SK-N-DZ (cell line): ENCODE results near the gene TBC1D21.

ENCODE experiments used
- DNase-seq: peaks from one replicate; pipeline ENCODE4 v3.0.0-alpha.2; 2015; ENCODE audit warnings: low spot score

The TBC1D21 gene

DNA sequence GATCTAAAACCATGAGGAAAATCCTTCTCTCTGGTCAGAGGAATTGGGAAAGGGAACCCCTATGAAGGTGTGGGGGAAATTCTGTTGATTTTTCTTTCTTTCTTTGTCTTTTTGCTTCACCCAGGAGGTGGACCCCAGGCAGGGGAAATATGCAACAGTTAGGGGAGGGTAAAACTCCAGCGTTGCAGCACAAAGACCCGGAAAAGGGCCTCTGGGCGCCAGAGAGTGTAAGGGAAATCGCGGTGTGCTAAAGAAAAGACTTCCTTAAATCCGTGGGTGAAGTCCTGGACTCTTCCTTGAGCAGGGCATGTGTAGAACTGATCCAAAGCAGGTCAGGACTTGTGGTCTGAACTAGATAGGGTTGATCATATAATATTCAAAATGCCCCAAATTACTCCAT is 11.1 kb upstream of the TBC1D21 start:
- no peak for DNase-seq

DNA sequence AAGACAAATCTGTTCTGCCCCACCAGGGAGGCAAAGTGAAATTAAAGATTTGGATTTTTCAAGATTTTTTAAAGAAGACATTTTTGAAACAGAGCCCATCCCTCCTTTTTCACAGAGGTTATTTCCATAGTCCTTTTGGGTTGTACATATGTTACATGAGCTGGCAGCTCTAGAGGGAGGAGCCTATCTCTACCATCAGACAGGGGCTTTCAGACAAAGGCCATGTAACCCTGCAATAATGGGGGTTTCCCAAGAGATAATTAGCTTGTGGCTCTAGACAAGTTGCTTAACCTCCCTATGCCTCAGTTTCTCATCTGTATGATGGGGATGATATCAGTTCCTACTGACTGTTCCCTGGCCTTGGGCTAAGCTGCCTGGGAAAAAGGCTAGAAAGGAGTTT is 8.0 kb upstream of the TBC1D21 start:
- DNase-seq = no peak

DNA sequence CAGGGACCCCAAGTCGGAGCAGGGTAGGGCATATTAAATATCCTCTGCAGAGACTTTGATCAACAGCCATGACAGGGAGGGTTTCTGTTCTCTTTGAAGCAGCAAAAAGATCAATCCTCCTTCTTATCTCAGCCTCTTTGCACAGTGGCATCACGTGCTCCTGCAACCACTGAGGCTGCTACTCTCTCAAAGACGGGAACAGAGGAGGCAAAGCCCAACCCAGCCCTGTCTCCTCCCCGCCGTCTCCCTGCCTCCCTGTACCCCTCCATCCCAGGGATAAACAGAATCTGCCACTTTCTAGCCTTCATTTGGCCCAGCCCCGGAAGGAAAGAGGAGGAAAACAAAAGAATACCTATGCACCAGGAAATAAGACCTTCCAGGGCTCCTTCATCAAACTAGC is 7.5 kb upstream of the TBC1D21 start:
- no peak for DNase-seq

DNA sequence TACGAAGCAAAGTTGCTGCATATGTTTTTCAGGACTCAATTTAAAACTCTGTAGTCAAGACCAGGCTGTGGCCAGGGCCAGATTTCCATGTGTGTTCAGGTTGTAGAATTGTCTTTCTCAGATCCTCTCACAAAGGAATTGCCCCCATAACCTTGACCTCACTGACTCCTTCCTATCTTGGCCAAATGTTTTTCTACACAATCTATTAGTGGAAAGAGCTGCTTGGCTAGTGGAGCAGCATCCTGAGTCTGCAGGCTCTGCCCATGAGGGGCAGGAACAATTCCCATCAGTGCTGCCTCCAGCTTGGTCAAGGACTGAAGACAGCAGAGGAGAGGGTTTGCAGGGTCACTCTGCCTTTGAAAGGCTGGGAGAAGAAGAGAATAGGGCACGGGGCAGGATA is 6.9 kb upstream of the TBC1D21 start:
- no peak for DNase-seq

DNA sequence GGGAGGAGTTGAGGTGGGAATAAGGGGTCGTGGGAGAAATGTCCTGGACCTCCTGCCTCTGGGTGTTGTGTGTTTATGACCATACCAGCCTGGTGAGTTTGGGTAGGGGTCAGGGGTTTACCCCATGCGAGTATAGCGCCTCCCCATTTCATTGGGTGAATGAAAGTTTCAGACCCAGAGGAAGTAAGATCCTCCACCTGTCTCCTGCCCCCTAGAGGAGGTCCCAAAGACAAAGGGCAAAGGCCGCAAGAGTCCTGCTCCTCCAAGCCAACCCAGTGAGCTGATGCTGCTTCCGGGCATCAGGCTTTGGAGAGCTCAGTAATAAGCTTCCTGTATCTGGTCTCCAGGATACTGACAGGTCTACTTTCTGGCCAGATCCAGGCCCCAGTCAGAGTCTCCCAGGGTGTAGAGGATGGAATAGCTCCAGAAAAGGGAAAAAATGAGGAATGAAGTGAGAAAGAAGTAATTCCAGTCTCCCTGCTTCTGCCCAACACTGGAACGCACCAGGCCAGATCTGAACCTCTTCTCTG is 6.4 kb upstream of the TBC1D21 start:
- no peak for DNase-seq

DNA sequence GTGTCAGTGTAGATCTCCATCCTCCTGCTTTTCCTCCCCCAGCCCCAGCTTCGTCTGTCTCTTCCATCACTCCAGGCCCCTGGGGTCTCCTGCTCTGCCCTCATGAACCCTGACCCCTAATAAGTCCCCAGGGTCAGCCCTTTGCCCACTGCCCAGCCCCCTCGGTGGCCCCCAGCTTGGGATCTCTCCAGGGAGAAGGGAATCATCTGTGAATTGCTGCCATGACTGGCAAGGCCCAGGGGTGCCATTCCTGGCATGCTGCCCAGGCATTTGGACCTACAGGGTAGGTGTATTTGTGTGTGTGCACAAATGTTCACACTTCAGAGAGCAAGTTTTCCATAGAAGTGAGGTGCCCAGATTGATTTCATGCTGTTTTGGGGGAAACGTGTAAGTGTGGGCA is 5.9 kb upstream of the TBC1D21 start:
- no peak for DNase-seq

DNA sequence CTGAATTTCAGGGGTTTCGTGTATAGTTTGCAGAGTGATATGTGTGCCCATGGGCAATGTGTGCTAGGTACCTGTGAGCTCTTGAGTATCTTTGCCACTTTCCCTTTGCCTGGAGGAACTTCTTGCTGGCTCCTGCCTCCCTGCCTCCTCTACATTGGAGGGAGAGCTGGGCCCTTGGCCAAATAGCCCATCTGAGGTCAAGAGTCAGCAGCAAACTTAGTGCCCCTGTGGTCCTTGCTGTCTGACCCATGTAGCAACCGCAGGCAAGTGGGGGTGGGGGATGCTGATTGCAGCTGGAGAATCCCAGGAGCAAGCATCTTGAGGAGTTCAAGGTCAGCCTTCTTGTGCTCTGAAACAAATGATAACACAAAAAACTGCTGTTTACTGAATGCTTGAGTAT is 5.4 kb upstream of the TBC1D21 start:
- no peak for DNase-seq

DNA sequence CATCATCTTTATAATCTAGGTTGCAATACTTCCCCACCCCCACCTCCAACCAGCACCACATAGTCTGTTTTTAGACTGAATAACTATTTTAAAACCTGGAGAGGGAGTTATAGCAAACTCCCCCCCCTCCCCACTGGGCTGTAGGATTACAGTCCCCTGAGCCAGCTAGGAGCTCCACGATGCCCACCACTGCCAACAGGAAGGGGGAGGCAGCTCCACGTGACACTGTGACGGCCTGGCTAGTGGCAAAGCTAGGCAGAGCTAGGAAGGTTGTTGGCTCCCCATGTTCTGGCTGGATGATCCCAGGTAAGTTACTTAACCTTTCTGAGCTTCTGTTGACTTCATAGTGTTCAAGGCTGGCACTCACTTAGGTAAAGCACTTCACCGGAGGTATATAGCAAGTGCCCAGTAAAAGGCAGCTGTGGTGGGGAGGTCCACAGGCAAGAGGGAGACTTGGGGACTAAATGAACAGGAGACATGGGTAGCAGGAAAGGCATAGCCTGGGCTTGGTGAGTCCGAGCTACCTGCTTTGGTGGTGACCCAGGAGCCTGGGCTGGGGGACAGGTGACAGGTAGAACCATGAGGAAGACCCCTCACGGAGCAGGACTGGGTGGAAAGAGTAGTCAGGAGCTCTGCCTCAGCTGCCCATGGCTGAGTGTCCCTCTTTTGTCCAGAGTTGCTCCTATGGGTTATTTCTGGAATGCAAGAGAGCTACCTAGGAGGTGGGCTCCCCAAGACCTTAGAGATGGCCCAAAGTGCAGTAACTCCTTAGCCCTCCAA is 4.0 kb upstream of the TBC1D21 start:
- no peak for DNase-seq

DNA sequence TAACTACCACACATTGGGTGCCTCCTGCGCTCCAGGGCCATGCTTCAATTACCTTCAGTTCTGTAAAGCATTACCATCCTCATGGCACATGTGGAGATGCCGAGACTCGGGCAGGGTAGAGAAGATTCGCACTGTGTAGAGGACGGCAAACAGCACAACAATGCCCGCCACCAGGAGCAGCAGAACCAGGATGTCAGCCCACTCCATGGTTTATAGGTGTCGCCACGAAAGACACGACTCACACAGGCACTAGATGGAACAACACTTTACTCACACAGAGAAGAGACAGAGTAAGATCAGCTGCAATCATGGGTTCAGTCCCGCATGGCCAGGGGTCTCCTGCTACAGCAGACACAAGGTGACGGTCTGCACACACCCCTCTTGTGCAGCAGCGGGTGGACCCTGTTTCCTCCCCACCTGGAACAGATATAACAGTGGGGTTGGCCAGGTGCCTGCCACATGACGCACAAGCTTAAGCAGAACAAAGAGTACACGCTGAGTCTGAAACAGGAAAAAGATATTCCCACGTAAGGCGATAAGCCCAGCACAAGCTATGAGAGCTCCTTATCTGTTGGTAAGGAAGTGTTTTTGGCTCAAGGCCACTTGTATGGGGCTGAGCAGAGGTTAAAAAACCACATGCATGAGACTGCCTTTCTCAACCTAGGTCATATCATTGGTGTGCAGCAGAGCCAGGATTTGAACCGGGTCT is 2.5 kb upstream of the TBC1D21 start:
- no peak for DNase-seq

DNA sequence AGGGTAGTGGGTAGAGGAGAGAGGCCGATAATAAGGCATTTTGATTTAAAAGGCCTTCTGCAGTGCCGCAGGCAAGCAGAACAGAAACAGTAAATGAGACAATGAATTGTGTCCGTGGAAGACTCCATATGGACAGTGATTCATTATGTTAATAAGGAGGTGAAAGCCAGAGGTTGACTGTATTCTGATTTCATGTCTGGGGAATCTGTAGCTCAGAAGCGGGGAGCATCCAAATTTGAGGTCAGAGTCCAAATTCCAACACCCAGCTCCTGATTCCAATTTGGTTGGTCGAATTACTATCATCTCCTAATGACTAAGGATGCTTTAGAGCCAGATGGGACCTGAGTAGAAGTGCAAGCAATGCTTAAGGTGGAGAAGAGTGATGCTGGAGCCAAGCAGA is 1.0 kb upstream of the TBC1D21 start:
- DNase-seq = no peak

DNA sequence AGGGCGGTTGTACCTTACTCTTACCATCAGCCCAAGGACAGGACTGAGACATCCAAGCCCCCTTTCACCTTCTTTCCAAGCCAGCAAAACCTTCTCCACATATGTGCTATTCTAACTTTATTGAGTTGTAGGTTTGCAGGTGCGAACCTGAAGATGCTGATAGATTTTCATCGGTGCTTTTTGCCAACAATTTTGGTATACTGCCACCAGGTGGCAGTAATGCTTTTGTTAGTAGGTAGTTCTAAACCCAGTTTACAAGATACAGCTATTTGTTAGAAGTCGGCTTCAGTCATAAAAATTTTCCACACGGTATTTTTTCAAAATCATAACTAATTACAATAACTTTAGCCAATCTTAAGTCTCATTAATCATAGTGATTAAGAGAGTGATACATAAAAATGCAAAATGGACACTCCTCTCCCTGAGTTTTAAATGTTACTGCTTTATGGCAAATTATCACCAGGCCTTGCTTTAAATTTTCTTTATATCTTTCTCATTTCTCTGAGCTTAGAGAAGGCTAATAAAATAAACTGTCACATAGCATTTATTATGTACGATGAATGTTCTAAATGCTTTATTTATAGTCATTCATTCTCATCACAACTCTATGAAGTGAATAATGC is 636 bp downstream of the TBC1D21 start:
- peak; percentile 41 for DNase-seq

DNA sequence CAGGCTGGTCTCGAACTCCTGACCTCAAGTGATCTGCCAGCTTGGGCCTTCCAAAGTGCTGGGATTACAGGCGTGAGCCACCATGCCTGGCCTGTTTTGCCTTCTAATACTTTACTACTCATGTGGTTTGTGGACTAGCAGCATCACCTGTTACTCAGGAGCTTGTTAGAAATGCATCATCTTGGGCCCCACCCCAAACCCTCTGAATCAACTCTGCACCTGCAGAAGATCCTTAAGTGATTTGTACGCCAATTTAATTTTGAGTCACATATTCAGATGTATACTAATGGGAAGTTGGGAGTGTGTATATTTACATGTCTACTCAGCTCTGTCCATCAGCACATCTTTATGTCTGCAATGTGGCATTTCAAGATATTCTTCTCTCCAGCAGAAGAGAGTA is 6.1 kb downstream of the TBC1D21 start:
- no peak for DNase-seq

DNA sequence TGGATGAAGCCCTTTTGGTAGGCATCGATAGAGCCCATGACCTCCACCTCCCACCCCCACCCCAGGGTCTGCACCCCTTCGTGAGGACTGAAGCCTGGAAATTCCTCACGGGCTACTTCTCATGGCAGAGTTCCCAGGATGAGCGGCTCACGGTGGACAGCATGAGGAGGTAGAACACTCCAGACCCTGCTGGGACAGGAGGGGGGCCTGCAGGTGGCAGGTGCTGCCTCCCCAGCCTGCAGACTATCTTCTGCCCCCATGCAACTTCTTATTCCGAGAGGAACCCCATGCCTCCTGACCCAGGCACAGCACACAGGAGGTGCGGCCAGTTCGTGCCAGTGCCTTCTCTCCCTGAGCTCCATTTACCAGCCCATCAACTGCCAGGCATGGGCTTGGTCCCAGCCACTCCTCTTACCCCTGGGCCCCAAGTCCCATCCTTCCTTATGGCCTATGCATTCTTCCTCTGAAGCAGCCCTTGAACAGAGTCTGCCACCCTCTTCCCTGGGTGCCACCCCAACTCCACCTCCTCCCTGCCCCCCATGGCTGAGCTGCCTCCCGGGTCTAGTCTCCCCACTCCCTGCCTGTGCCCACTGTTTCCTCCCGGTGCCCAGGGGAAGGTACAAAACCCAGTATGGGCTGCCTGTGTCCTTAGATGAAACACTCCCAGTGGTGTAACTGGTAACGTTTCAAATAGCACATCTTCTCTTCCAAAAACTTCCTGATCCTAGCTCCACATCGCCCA is 8.4 kb downstream of the TBC1D21 start:
- no peak for DNase-seq

DNA sequence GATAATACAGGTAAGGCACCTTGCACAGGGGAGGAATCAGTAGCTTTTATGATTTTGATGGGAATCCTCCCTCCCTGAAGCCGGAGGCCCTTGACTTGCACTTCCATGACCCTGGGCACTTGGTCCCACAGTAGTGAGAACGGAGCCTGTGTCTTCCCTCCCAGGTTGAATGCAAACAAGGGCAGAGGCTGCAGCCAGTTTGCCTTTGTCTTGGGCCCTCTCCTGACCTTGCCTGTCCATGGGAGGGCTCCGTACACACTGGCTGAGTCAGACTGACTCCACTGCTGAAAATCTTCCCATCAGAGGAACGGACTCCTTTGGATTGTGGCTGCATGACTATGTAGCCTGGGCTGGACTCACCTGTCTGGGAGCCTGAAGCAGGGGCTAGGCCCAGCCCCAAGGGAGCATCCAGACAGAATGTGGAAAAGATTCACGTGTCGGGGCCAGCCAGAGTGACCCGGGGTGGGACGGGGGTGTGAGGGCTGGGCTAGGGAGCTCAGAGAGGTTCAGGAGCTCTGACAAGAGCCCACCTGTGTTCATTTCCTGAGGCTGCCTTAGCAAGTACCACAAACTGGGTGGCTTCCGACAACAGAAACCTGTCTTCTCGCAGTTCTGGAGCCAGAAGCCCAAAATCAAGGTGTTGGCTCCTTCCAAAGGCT is 9.5 kb downstream of the TBC1D21 start:
- DNase-seq = no peak

DNA sequence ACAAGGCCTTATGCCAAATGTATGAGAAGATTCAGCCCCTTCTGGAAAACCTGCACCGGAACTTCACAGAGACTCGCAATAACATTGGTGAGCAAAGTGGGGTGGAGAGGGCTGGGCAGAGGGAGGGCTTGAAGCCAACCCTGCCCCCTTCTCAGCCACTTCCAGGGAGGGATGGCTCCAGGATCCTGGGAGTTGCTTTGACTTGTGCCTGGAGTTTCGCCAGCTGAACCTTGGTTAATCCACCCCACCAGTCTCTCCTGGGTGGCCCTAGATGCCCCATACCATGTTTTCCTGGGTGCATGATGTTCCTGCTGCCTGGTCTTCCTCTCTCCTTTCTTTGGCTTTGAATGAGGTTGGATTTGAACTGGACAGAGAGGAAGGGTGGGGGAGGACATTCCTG is 10.8 kb downstream of the TBC1D21 start:
- no peak for DNase-seq

DNA sequence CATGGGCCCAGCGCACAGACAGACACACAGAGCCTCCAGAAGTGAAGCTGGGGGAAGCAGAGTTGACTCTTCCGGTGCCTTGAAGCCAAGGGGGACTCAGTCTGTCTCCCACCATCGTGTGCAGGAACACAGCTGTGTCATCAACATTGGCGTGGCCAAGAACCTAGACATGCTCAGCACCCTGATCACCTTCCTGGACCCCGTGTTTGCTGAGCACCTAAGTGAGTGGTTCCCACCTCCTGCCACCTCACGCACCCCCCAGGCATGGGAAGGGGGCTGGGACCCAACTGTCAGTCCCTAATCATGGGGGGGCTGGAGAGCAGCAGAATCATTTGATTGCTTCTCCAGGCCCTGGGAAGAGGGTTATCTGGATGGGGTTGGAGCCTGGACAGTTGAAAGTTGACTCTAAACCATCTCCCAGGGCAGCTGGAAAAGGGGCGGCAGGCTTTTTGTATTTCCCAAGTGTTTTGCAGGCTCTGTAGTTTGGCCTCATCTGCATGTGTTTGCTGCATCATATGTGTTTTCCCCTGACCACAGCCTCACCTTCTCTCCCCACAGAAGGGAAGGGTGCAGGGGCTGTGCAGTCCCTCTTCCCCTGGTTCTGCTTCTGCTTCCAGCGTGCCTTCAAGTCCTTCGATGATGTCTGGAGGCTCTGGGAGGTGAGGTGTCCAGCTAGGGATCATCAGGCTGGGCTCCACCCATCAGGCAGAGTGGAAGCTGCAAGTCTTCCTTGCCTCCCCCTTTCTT is 12.8 kb downstream of the TBC1D21 start:
- DNase-seq = no peak

DNA sequence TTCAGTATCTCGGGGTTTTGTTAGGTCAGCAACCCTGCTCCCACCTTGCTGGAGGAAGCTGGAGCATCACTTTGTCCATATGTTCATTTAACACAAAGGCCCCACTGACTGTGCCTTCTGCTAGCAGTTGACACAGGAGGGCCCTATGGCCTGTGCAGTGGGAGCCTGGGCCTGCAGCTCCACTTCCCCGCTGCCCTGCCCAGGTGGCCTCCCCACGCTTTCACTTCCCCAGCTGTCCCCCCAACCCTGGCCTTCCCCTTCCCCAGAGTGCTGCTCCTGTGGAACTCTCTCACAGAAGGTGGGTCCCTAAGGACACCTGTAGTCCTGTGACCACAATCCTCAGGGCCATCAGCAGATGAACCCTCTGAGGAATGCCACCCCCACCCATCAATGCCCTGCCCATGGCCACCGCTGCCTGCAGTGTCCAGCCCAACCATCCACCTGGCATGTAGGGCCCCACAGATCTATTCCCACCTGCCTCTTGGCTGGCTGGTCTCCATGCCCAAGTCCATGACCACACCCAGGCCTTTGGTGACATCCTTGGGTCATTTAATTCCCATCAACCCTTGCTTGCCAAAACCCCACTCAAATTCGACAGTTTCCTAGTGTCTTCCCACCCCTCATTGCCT is 13.5 kb downstream of the TBC1D21 start:
- no peak for DNase-seq

DNA sequence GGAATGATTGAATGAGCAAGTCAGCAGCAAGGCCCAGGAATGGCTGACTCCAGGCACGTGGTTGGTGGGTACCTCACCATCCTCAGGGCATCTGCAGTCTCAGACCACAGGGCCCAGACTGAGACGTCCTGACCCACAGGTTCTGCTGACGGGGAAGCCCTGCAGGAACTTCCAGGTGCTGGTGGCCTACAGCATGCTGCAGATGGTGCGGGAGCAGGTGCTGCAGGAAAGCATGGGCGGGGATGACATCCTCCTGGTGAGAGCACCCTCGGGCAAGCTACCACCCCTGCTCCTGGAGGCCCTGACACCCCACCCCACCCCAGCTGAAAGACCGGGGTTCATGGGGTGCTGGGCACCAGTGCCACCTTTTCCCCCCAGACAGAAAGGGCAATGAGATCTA is 14.1 kb downstream of the TBC1D21 start:
- no peak for DNase-seq

DNA sequence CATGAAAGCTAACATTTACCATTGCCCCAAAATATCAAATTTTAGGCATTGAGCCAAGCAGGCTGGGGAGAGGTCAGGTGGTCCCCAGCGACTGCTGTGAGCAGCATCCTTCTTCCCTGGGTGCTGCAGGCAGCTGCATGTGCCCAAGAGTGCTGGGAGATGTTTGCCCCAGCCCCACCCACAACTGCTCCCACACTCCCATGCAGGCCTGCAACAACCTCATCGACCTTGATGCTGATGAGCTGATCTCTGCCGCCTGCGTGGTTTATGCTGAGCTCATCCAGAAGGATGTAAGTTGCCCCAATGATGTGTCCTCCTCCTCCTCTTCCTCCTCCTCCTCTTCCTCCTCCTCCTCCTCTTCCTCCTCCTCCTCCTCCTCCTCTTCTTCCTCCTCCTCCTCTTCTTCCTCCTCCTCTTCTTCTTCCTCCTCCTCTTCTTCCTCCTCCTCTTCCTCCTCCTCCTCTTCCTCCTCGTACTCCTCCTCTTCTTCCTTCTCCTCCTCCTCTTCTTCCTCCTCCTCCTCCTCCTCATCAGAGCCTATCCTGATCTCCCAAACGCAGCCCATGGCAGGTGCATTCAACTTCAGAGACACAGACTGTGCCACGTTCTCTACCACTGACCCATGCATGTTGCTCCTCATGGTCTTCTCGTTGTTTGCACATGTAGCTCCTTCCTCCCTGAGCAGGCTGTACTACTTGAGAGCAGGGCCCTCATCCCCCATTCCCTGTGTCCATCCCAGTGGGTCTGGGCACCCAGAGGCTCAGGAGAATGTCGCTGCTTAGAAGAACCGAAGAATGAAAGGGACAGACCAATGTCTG is 15.1 kb downstream of the TBC1D21 start:
- no peak for DNase-seq
